ENCODE measurements around the gene ABCB1.

- TF ChIP-seq POLR2A (IDR thresholded peaks at IDR 0.05) (no peak), CTCF (IDR thresholded peaks at IDR 0.05) (no peak), POLR2AphosphoS5 (IDR thresholded peaks at IDR 0.05) (no peak), EP300 (IDR thresholded peaks at IDR 0.05) (no peak)
Observed at GRCh38 chr7:87567052-87567451, 33.6 kb downstream of the ABCB1 start.
